A549 (cell line): ENCODE data around the gene FBXO15.

Experiments
- CHD4 ChIP-seq: fragments of 200-600 bp; sonication (generic); IDR thresholded peaks from 2 replicates; pipeline ENCODE4 v1.6.1; 2016; ENCODE audit warnings: antibody characterized with exemption, mild to moderate bottlenecking, borderline replicate concordance
- CTCF ChIP-seq: fragments of >200 bp; sonication (Bioruptor Twin); formaldehyde crosslinking; IDR thresholded peaks from 3 replicates; pipeline ENCODE4 v1.5.1; 2016
- HOXA7 ChIP-seq: fragments of 250-450 bp; sonication (Bioruptor Pico); IDR thresholded peaks from 2 replicates; pipeline ENCODE4 v1.5.0; 2020; ENCODE audit warnings: mild to moderate bottlenecking, moderate library complexity
- JUN ChIP-seq, 2 experiments: fragments of >200 bp; sonication (Bioruptor Twin); formaldehyde crosslinking; IDR thresholded peaks; 2 replicates in 1 of 2; 3 replicates in 1 of 2; pipeline ENCODE4 v1.6.1; 2016 to 2017
- POLR2A ChIP-seq: IDR thresholded peaks from 2 replicates; pipeline ENCODE4 v1.6.1; 2012; ENCODE audit warnings: mild to moderate bottlenecking, low read length
- POLR2AphosphoS2 ChIP-seq: conservative IDR thresholded peaks from 2 replicates; pipeline ENCODE4 v1.6.1; 2012; ENCODE audit warnings: low read length, improper control_type of control experiment, inconsistent platforms
- RAD21 ChIP-seq, 2 experiments: fragments of >200 bp in 1 of 2; sonication (Bioruptor Twin) in 1 of 2; formaldehyde crosslinking in 1 of 2; IDR thresholded peaks in 1 of 2; conservative IDR thresholded peaks in 1 of 2; 2 replicates in 1 of 2; 3 replicates in 1 of 2; pipeline ENCODE4 v1.6.1; 2012 to 2018; ENCODE audit warnings: inconsistent platforms in 1 of 2
- TP53 ChIP-seq: fragments of 250-450 bp; sonication (Bioruptor Pico); IDR thresholded peaks from 2 replicates; pipeline ENCODE4 v1.5.0; 2021; ENCODE audit warnings: mild to moderate bottlenecking, moderate library complexity
- TF ChIP-seq, protein P1 (sequence below): fragments of 450-650 bp; IDR thresholded peaks from 2 replicates; pipeline ENCODE4 v1.6.1; 2014; ENCODE audit warnings: antibody characterized with exemption
- TF ChIP-seq, protein P2 (sequence below): IDR thresholded peaks from 2 replicates; pipeline ENCODE4 v1.6.1; 2012
- TF ChIP-seq, protein P3 (sequence below): fragments of 200-600 bp; sonication (generic); IDR thresholded peaks from 2 replicates; pipeline ENCODE4 v1.6.1; 2016; ENCODE audit warnings: antibody characterized with exemption, mild to moderate bottlenecking, moderate library complexity
- TF ChIP-seq, protein P4 (sequence below): IDR thresholded peaks from 2 replicates; pipeline ENCODE4 v1.6.1; 2012; ENCODE audit warnings: low read depth, borderline replicate concordance

DNA sequence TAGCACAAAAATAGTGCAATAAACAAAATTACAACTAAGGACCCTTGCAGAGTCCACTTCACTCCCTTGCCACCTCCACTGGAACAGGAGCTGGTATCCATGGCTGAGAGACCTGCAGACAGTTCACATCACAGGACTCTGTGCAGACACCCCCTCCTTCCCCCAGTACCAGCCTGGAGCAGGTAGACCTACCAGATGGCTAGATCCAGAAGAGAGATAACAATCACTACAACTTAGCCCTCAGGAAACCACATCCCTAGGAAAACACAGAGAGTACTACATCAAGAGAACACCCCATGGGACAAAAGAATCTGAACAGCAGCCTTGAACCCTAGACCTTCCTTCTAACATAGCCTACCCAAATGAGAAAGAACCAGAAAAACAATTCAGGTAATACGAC lies 49.8 kb downstream of the FBXO15 start:
- TF ChIP-seq HOXA7 (CRISPR knock-in tag) (no peak), CTCF (no peak), POLR2AphosphoS2 (no peak), RAD21 (conservative IDR thresholded peaks at IDR 0.05 in 1 of 2, IDR thresholded peaks at IDR 0.05 in 1 of 2) (no peak), TP53 (CRISPR knock-in tag) (no peak), CHD4 (no peak), POLR2A (no peak), JUN (IDR thresholded peaks at IDR 0.05) (no peak)
- TF ChIP-seq, protein P1, sequence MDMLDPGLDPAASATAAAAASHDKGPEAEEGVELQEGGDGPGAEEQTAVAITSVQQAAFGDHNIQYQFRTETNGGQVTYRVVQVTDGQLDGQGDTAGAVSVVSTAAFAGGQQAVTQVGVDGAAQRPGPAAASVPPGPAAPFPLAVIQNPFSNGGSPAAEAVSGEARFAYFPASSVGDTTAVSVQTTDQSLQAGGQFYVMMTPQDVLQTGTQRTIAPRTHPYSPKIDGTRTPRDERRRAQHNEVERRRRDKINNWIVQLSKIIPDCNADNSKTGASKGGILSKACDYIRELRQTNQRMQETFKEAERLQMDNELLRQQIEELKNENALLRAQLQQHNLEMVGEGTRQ = no peak
- TF ChIP-seq, protein P2, sequence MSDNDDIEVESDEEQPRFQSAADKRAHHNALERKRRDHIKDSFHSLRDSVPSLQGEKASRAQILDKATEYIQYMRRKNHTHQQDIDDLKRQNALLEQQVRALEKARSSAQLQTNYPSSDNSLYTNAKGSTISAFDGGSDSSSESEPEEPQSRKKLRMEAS = no peak
- TF ChIP-seq, protein P3, sequence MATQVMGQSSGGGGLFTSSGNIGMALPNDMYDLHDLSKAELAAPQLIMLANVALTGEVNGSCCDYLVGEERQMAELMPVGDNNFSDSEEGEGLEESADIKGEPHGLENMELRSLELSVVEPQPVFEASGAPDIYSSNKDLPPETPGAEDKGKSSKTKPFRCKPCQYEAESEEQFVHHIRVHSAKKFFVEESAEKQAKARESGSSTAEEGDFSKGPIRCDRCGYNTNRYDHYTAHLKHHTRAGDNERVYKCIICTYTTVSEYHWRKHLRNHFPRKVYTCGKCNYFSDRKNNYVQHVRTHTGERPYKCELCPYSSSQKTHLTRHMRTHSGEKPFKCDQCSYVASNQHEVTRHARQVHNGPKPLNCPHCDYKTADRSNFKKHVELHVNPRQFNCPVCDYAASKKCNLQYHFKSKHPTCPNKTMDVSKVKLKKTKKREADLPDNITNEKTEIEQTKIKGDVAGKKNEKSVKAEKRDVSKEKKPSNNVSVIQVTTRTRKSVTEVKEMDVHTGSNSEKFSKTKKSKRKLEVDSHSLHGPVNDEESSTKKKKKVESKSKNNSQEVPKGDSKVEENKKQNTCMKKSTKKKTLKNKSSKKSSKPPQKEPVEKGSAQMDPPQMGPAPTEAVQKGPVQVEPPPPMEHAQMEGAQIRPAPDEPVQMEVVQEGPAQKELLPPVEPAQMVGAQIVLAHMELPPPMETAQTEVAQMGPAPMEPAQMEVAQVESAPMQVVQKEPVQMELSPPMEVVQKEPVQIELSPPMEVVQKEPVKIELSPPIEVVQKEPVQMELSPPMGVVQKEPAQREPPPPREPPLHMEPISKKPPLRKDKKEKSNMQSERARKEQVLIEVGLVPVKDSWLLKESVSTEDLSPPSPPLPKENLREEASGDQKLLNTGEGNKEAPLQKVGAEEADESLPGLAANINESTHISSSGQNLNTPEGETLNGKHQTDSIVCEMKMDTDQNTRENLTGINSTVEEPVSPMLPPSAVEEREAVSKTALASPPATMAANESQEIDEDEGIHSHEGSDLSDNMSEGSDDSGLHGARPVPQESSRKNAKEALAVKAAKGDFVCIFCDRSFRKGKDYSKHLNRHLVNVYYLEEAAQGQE = no peak
- TF ChIP-seq, protein P4, sequence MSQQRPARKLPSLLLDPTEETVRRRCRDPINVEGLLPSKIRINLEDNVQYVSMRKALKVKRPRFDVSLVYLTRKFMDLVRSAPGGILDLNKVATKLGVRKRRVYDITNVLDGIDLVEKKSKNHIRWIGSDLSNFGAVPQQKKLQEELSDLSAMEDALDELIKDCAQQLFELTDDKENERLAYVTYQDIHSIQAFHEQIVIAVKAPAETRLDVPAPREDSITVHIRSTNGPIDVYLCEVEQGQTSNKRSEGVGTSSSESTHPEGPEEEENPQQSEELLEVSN = no peak
